ENCODE data around the gene SS18L1. TPM values are rescaled to one million over a fixed set of nuclear protein-coding genes. Genes with fewer than 3 reads are reported as not detected.

Gene SS18L1
- total RNA-seq, 2 donors from 2014 or later = 10.1 to 17.7 TPM

DNA sequence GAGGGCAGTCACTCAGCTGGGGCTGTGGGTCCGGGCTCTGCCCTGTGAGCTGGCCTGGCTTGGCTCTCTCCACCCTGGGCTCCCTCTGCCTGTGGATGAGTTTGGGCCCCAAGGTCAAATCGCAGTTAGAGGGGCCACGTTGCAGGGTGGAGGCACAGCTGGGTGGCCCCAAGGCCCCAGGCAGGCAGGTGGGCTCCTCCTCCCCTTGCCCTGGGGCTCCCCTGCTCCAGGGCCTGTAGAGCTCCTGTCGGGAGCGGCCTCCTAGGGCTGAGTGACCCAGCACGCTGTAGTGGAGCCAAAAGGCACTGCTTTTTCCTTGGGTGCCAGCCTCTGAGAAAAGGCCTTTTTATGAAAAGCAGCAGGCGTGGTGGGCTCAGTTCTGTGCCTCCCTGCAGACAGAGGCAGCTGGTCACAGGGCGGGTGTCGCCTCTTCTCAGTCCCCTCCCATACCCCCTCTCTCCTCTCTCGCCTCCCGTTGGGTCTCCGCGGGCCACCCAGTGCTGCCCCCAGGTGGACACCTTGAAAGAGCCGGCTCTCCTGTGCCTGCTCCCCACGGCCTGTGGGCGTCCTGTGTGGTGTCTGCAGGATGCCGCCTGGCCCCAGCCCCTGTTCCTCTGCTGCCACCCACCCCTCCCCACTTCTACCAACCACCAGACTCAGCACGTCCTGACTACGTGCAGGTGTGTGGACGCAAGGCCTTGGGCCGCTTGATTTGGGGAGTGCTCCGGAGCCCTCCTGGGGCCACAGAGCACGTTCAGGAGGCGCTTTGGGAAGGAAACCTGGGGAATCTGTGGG is 13.2 kb downstream of the SS18L1 start:
- TF ChIP-seq, protein P1, sequence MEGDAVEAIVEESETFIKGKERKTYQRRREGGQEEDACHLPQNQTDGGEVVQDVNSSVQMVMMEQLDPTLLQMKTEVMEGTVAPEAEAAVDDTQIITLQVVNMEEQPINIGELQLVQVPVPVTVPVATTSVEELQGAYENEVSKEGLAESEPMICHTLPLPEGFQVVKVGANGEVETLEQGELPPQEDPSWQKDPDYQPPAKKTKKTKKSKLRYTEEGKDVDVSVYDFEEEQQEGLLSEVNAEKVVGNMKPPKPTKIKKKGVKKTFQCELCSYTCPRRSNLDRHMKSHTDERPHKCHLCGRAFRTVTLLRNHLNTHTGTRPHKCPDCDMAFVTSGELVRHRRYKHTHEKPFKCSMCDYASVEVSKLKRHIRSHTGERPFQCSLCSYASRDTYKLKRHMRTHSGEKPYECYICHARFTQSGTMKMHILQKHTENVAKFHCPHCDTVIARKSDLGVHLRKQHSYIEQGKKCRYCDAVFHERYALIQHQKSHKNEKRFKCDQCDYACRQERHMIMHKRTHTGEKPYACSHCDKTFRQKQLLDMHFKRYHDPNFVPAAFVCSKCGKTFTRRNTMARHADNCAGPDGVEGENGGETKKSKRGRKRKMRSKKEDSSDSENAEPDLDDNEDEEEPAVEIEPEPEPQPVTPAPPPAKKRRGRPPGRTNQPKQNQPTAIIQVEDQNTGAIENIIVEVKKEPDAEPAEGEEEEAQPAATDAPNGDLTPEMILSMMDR (IDR thresholded peaks at IDR 0.05) = peak; percentile 61

DNA sequence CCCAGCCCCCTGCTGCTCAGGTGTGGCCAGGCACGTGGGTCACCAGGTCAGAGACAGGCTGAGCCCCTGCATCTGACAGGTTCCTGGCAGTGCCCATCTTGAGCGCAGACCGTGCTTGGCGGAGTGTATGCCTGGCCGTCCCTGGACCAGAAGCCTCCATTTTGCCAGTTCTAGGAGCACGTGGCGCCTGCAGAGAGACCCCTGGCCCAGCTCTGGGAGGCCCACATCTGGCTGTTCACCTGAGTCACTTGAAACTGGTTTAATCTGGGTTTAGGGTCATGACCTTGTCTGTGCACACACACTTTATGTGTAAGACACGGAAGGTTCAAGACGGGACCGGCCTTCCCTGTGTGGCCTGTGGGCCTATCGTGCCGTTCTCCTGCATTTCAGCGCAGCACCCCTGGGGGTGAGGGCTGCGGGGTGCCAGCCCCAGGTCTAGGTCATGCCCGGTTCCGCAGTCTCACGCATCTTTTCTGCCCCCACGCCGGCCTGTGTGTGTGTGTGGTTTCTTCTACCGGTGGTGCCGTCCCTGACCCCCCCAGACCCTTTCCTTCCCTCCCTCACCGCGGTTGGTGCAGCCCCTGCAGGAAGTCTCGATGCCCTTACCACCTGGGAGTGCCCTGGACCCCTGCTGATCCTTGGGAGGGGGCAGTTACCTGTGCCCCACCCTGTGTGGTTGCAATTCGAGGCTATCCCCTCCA is 14.0 kb downstream of the SS18L1 start:
- intact Hi-C loops (cut with DNase I) = no loop called here
- TF ChIP-seq, protein P1 (IDR thresholded peaks at IDR 0.05) = no peak
- Histone ChIP-seq H3K27ac (no peak overlapping the region), H3K4me1 (no peaks in the 10 kb centered on the region), H3K4me3 (no peak overlapping the region), H3K9me3 (no peaks in the 10 kb centered on the region), H3K27me3 (no peaks in the 10 kb centered on the region), H3K36me3 (peaks cover 5% of the 10 kb centered on the region), H3K9ac (ENCODE audit: low read depth in 2 of 2, low read length in 2 of 2) (no peak overlapping the region)
- no peak for DNase-seq

More for the DNA sequence above, 13.2 kb downstream of the SS18L1 start:
- Histone ChIP-seq H3K4me1 (no peaks in the 10 kb centered on the region), H3K9ac (ENCODE audit: low read depth in 2 of 2, low read length in 2 of 2) (no peak overlapping the region), H3K9me3 (no peaks in the 10 kb centered on the region), H3K27ac (no peak overlapping the region), H3K36me3 (no peaks in the 10 kb centered on the region), H3K4me3 (no peak overlapping the region), H3K27me3 (no peaks in the 10 kb centered on the region)
- intact Hi-C loops (cut with DNase I) = no loop called here
- DNase-seq = peak; percentile 51

DNA sequence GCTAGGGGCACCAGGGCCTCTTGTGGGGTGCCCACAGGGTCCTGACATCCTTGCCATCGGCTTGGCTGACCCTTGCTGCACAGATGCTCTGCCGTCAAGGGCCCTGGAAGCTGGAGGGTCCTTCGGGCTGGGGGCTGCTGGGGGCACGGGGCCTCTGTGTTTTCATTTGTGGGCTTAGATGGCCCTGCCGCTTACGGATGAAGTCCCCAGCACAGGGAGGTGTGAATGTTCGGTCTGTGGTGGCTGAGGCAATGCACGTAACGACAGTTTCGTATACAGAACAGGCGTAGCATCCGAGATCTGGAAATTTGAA is 14.5 kb downstream of the SS18L1 start:
- TF ChIP-seq, protein P1 (IDR thresholded peaks at IDR 0.05) = no peak
- Histone ChIP-seq H3K4me3 (no peak overlapping the region), H3K27ac (no peak overlapping the region), H3K9ac (ENCODE audit: low read depth in 2 of 2, low read length in 2 of 2) (no peak overlapping the region), H3K9me3 (no peaks in the 10 kb centered on the region), H3K4me1 (no peaks in the 10 kb centered on the region), H3K27me3 (no peaks in the 10 kb centered on the region), H3K36me3 (peaks cover 6% of the 10 kb centered on the region)
- intact Hi-C loops (cut with DNase I) = no loop called here
- no peak for DNase-seq

DNA sequence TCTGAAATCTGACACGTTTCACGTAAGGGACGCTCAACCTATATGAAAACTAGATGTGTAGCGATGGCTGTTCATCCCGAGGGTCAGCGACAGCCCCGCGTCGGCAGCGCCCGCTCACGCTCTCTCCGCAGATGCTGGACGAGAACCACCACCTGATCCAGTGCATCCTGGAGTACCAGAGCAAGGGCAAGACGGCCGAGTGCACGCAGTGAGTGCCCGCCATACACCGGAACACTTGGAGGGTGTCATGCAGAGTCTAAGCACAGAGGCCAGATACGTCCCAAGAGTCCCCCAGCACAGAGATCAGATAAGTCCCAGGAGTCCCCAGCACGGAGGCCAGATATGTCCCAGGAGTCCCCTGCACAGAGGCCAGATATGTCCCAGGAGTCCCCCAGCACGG is 15.0 kb downstream of the SS18L1 start:
- no peaks in the 10 kb centered on the region for H3K27me3 ChIP-seq
- no peak overlapping the region for H3K9ac ChIP-seq (ENCODE audit: low read depth in 2 of 2, low read length in 2 of 2)
- intact Hi-C loops (cut with DNase I) = no loop called here
- no peak overlapping the region for H3K27ac ChIP-seq
- DNase-seq = no peak
- H3K4me1 ChIP-seq = no peaks in the 10 kb centered on the region
- TF ChIP-seq, protein P1 (IDR thresholded peaks at IDR 0.05) = no peak
- H3K36me3 ChIP-seq = peaks cover 6% of the 10 kb centered on the region
- no peaks in the 10 kb centered on the region for H3K9me3 ChIP-seq
- no peak overlapping the region for H3K4me3 ChIP-seq

DNA sequence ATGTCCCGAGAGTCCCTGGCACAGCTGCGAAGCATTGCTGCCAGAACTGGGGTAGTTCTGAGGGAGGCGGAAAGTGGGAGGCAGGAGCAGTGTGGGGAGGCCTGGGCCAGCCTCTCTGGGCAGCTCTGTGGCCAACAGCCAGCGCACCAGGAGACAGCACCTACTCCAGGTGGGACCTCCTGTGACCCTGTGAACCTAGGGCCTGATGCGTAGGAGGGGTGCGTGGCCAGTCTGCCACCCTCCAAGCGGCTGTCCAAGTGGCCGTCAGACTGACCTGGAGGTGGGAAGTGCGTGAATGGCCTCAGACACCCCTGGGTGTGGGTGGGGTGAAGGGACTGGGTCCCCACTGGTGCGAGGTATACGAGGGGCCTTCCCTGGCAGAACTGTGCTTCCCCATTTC is 15.5 kb downstream of the SS18L1 start:
- no peaks in the 10 kb centered on the region for H3K9me3 ChIP-seq
- no peak for DNase-seq
- intact Hi-C loops (cut with DNase I) = no loop called here
- H3K9ac ChIP-seq (ENCODE audit: low read depth in 2 of 2, low read length in 2 of 2) = no peak overlapping the region
- no peaks in the 10 kb centered on the region for H3K4me1 ChIP-seq
- H3K27me3 ChIP-seq = no peaks in the 10 kb centered on the region
- TF ChIP-seq, protein P1 (IDR thresholded peaks at IDR 0.05) = no peak
- no peak overlapping the region for H3K27ac ChIP-seq
- peaks cover 6% of the 10 kb centered on the region for H3K36me3 ChIP-seq
- H3K4me3 ChIP-seq = no peak overlapping the region

All from colonic mucosa (tissue), 4 donors.